ENCODE data around the gene POM121L12.

Gene POM121L12

GRCh38 chr7:53035499-53036412 is at the start of gene POM121L12:
POM121L12 (plus strand) TSS chr7:53035633; CDS start chr7:53035672, 39 bp downstream.
- in situ Hi-C loops (cut with MboI; ENCODE audit: low pct_unique_long_range_greater_than_20kb, low sequenced_read_pairs, unreplicated experiment) = no loop called here
- DNase-seq (ENCODE audit: low spot score) = no peak
- TF ChIP-seq, protein P1, sequence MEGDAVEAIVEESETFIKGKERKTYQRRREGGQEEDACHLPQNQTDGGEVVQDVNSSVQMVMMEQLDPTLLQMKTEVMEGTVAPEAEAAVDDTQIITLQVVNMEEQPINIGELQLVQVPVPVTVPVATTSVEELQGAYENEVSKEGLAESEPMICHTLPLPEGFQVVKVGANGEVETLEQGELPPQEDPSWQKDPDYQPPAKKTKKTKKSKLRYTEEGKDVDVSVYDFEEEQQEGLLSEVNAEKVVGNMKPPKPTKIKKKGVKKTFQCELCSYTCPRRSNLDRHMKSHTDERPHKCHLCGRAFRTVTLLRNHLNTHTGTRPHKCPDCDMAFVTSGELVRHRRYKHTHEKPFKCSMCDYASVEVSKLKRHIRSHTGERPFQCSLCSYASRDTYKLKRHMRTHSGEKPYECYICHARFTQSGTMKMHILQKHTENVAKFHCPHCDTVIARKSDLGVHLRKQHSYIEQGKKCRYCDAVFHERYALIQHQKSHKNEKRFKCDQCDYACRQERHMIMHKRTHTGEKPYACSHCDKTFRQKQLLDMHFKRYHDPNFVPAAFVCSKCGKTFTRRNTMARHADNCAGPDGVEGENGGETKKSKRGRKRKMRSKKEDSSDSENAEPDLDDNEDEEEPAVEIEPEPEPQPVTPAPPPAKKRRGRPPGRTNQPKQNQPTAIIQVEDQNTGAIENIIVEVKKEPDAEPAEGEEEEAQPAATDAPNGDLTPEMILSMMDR (IDR thresholded peaks at IDR 0.05; ENCODE audit: extremely low read depth, insufficient read depth, missing control alignments) = no peak

DNA sequence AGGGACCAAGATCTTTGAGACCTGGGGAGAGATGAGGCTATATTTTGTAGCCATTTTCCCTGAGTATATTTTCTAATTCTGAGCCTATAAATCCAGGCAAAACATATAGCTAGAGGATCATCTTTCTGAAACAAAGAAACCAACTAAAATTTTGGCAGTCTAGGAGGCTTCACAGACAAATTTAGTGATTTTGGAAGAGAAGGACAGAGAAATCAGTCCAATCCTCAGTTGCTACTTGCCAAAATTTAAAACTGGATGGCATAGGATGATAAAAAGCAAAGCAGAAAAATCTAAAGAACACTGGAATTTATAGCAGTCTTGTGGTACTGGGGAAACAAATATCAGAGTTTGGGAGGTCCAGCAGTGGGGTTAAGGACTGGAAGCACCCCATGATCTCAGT is 43.4 kb upstream of the POM121L12 start:
- no peak for DNase-seq (ENCODE audit: low spot score)
- TF ChIP-seq, protein P1 (IDR thresholded peaks at IDR 0.05; ENCODE audit: extremely low read depth, insufficient read depth, missing control alignments) = no peak
- in situ Hi-C loops (cut with MboI; ENCODE audit: low pct_unique_long_range_greater_than_20kb, low sequenced_read_pairs, unreplicated experiment) = no loop called here

DNA sequence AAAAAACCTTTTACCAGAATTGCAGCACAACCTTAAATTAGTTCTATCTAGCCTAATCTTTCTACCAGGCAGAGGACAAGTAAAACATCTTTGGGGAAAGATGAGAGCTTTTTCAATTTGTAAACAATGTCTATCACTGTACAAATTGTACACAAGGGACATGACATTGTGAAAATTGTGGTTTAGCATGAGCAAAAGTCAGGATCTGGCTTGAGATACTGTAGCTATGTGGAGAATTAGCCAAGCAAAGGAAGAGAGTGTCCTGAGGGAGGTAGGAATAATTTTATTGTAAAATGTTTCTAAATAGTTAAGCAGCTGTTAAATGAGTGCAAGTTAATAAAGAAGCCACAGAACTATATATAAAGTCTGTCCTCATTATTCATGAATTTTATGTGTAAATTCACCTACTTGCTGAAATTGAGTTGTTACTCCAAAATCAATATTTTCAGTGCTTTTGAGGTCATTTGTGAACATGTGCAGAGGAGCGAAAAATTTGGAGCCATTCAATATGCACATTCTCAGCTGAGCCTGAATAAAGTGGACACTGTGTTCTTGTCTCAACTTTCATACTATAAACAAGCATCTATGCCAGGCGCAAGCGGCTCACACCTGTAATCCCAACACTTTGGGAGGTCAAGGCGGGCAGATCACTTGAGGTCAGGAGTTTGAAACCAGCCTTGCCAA is 42.8 kb upstream of the POM121L12 start:
- in situ Hi-C loops (cut with MboI; ENCODE audit: low pct_unique_long_range_greater_than_20kb, low sequenced_read_pairs, unreplicated experiment) = no loop called here
- TF ChIP-seq, protein P1 (IDR thresholded peaks at IDR 0.05; ENCODE audit: extremely low read depth, insufficient read depth, missing control alignments) = no peak
- no peak for DNase-seq (ENCODE audit: low spot score)

- TF ChIP-seq, protein P1 (IDR thresholded peaks at IDR 0.05; ENCODE audit: extremely low read depth, insufficient read depth, missing control alignments) = no peak
- DNase-seq (ENCODE audit: low spot score) = no peak
- in situ Hi-C loops (cut with MboI; ENCODE audit: low pct_unique_long_range_greater_than_20kb, low sequenced_read_pairs, unreplicated experiment) = no loop called here
These were observed 39.8 kb upstream of the POM121L12 start for GRCh38 chr7:52995676-52996075.

GRCh38 chr7:53001221-53001620 is 34.2 kb upstream of the POM121L12 start:
- DNase-seq (ENCODE audit: low spot score) = no peak
- in situ Hi-C loops (cut with MboI; ENCODE audit: low pct_unique_long_range_greater_than_20kb, low sequenced_read_pairs, unreplicated experiment) = no loop called here
- TF ChIP-seq, protein P1 (IDR thresholded peaks at IDR 0.05; ENCODE audit: extremely low read depth, insufficient read depth, missing control alignments) = no peak

DNA sequence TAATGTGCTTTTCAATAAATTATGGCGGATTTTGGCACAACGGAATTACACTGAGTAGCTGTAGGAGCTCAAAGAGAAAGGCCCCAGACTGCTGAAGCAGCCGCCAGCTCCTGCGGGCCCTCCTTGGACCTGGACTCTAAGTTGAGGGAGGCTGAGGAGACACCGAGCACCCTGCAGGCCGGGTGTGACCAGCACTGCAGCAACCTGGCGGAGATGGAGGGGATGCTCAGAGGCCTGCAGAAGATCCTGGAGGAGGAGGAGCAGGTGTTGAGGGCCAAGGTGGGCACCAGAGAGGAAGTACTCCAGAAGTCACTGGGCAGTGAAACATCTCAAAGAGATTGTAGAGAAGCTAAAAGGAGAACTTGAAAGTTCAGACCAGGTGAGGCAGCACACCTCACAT is 33.0 kb upstream of the POM121L12 start:
- DNase-seq (ENCODE audit: low spot score) = no peak
- in situ Hi-C loops (cut with MboI; ENCODE audit: low pct_unique_long_range_greater_than_20kb, low sequenced_read_pairs, unreplicated experiment) = no loop called here
- TF ChIP-seq, protein P1 (IDR thresholded peaks at IDR 0.05; ENCODE audit: extremely low read depth, insufficient read depth, missing control alignments) = no peak
